GM20000 (cell line): ENCODE data around the gene FAM169A.
"Not testable (repeated sequence)": the region's sequence is repeated elsewhere in the genome, so short reads cannot be mapped to it uniquely, and the experiment has no call there.

Source experiments
- DNase-seq: peaks from one replicate; pipeline ENCODE4 v3.0.0; 2012; ENCODE audit warnings: low spot score
- TF ChIP-seq, protein P1 (sequence below): IDR thresholded peaks from 2 replicates; pipeline ENCODE4 v1.5.1; 2012; ENCODE audit warnings: mild to moderate bottlenecking, control low read depth; ENCODE audit errors: extremely low read depth, missing control alignments

Gene FAM169A

DNA sequence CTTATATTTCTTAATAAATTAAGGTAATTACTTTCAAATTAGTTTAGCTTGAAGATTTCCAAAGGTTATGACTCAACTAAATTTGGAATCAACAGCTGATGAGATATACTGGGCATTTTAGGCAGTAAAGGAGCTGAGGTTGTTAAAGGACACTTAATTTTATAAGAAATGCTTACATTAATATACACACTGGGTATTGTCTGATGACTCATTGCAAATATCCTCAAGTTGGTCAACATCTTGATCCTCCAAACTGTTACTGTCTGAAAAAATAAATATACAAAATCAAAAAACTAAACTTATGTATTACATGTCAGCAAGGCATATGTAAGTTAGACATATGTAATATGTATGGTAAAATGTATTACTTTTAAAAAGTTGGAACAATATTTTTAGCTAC, 102.7 kb downstream of the FAM169A start:
- TF ChIP-seq, protein P1, sequence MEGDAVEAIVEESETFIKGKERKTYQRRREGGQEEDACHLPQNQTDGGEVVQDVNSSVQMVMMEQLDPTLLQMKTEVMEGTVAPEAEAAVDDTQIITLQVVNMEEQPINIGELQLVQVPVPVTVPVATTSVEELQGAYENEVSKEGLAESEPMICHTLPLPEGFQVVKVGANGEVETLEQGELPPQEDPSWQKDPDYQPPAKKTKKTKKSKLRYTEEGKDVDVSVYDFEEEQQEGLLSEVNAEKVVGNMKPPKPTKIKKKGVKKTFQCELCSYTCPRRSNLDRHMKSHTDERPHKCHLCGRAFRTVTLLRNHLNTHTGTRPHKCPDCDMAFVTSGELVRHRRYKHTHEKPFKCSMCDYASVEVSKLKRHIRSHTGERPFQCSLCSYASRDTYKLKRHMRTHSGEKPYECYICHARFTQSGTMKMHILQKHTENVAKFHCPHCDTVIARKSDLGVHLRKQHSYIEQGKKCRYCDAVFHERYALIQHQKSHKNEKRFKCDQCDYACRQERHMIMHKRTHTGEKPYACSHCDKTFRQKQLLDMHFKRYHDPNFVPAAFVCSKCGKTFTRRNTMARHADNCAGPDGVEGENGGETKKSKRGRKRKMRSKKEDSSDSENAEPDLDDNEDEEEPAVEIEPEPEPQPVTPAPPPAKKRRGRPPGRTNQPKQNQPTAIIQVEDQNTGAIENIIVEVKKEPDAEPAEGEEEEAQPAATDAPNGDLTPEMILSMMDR, result no peak
- DNase-seq, result no peak

DNA sequence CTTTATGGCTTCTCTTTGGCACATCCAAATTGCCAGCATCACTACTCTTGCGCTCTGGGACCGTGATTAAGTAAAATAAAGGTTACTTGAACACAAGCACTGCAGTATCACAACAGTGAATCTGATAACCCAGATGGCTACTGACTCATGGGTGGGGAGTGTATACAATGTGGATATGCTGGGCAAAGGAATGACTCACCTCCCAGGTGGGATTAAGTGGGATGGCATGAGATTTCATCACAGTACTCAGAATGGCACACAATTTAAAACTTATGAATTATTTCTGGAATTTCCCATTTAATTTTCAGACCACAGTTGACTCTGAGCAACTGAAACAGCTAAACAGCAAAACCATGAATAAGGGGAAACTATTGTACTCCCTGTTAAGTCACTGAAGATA, 103.6 kb downstream of the FAM169A start:
- DNase-seq, result no peak
- TF ChIP-seq, protein P1, result no peak

DNA sequence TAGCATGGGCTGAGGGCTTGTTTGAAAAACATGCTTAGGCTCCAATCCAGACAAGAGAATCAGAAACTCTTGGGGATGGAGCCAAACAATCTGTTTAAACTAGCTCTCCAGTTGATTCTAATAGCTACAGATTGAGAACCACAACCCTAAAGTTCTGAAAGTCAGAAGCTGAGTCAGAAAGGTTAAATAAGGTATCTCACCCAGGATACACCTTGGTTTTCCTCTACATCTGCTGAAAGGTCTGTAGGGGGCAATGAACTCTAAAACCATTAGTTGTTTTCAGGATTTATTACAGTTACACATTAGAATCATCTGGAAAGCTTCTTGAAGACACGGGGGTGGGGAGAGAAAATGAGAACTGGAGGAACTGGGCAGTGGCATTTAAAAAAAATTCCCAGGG, 104.9 kb downstream of the FAM169A start:
- TF ChIP-seq, protein P1, result no peak
- no peak for DNase-seq

DNA sequence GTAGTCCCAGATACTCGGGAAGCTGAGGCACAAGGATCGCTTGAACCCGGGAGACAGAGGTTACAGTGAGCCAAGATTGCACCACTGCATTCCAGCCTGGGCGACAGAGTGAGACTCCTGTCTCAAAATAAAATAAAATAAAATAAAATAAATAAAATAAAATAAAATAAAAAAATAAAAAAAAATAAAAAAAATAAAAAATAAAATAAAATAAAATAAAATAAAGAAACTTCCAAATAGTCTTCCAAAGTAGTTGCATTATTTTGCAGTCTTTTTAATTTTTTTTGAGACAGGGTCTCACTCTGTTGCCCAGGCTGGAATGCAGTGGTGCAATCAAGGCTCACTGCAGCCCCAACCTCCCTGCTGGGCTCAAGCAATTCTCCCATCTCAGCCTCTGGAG, 117.4 kb downstream of the FAM169A start:
- not testable (repeated sequence) for DNase-seq

DNA sequence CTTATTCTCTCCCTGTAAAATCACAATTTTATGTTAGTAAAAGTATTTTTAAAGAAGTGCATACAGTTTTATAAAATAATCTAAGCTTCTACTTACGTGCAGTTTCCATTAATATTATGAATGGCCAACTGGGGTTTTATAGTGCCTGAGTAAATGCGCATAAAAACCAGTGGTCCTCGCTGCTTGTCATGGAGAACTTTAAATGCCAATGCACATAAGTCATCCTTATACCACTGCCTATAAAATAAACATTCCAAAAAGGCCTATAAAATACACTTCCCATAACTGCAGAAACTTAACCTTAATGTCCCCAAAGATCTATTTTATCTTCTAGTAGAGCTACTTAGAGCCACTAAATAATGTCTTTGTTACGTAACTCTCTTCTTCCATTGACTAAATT, 127.8 kb downstream of the FAM169A start:
- TF ChIP-seq, protein P1, result no peak
- DNase-seq, result no peak

DNA sequence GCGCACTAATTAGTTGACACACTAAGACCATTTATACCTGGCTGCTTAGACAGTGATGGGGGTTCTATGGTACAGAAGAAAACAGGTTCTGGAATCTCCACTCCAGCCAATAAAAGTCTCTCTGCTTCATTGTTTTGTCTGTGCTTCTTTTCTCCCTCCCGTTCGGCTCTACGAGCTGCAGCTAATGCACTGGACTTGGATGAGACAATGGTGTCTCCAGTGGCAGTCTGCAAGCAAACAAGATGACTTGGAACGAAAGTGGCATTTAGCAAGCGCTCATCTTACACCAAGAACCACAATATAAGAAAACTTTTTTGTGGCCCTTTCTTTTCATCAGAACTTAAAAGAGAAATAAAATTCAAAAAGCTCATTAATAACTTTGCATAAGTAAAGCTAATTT, 129.4 kb downstream of the FAM169A start:
- DNase-seq, result no peak
- TF ChIP-seq, protein P1, result no peak
